ENCODE data around the gene BMPR1A.

The BMPR1A gene

GRCh38 chr10:86804805-86805204, 48.4 kb downstream of the BMPR1A start:
- DNase-seq, result no peak

GRCh38 chr10:86813101-86813500, 56.7 kb downstream of the BMPR1A start:
- DNase-seq, result no peak

GRCh38 chr10:86813982-86814381, 57.6 kb downstream of the BMPR1A start:
- DNase-seq, result no peak

GRCh38 chr10:86815035-86815617, 58.7 kb downstream of the BMPR1A start:
- DNase-seq, result no peak

GRCh38 chr10:86815640-86816039, 59.2 kb downstream of the BMPR1A start:
- no peak for DNase-seq

- no peak for DNase-seq
Observed at GRCh38 chr10:86817246-86817645, 60.8 kb downstream of the BMPR1A start.

GRCh38 chr10:86819567-86819966, 63.1 kb downstream of the BMPR1A start:
- no peak for DNase-seq

GRCh38 chr10:86820509-86820908, 64.1 kb downstream of the BMPR1A start:
- no peak for DNase-seq

- no peak for DNase-seq
Observed at GRCh38 chr10:86821388-86821999, 65.1 kb downstream of the BMPR1A start.

- DNase-seq, result no peak
Observed at GRCh38 chr10:86823565-86823964, 67.1 kb downstream of the BMPR1A start.

GRCh38 chr10:86824151-86824550, 67.7 kb downstream of the BMPR1A start:
- DNase-seq, result no peak

GRCh38 chr10:86825366-86825765, 68.9 kb downstream of the BMPR1A start:
- no peak for DNase-seq

- no peak for DNase-seq
Observed at GRCh38 chr10:86827639-86828038, 71.2 kb downstream of the BMPR1A start.

GRCh38 chr10:86828145-86828544, 71.7 kb downstream of the BMPR1A start:
- DNase-seq, result no peak

GRCh38 chr10:86829472-86829871, 73.1 kb downstream of the BMPR1A start:
- no peak for DNase-seq

GRCh38 chr10:86830043-86830591, 73.7 kb downstream of the BMPR1A start:
- no peak for DNase-seq

GRCh38 chr10:86833969-86834368, 77.5 kb downstream of the BMPR1A start:
- no peak for DNase-seq

- DNase-seq, result no peak
Observed at GRCh38 chr10:86836044-86836443, 79.6 kb downstream of the BMPR1A start.

GRCh38 chr10:86837663-86838062, 81.2 kb downstream of the BMPR1A start:
- DNase-seq, result no peak

GRCh38 chr10:86840498-86840897, 84.1 kb downstream of the BMPR1A start:
- DNase-seq, result no peak

GRCh38 chr10:86846088-86846487, 89.7 kb downstream of the BMPR1A start:
- no peak for DNase-seq

GRCh38 chr10:86848747-86849146, 92.3 kb downstream of the BMPR1A start:
- DNase-seq, result no peak

GRCh38 chr10:86849181-86849894, 92.9 kb downstream of the BMPR1A start:
- no peak for DNase-seq

- no peak for DNase-seq
Observed at GRCh38 chr10:86850481-86850880, 94.1 kb downstream of the BMPR1A start.

Measured in CD4-positive, alpha-beta T cell treated with Interleukin-10 for 1 hour (primary cell).